ENCODE measurements around the gene TRPM4.

Gene TRPM4

DNA sequence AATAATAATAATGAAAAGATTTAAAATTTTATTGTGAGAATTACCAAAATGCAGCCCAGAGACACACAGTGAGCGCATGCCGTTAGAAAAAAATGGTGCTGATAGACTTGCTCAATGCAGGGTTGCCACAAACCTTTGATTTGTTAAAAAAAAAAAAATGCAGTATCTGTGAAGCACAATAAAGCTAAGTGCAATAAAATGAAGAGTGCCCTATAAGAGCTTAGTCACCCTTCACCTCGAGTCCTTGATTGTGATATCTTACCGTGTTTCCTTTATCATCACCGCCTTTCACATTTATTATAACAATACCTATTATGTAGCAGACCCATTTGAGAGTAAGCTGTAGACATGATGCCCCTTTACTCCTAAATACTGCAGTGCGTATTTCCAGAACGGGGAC is 84.2 kb downstream of the TRPM4 start:
- DNase-seq, result no peak

DNA sequence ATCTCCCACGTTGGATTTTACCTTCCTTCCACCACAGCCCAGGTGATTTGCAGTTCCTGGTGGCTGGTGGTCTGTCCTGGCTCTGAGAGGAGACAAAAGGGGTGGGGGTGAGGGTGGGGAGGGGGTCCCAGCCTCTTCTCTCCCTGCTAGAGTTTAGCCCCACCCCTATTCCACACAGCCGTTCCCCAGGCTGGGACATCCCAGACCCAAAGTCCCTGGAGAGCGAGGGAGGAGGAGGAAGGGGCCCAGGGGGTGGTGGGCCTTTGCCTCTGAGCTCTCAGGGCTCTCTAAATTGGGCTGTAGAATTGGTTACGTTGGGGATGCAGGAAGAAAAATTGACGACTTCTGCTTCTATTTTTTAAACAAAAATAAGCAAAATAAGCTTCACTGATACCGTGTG is 85.5 kb downstream of the TRPM4 start:
- no peak for DNase-seq

DNA sequence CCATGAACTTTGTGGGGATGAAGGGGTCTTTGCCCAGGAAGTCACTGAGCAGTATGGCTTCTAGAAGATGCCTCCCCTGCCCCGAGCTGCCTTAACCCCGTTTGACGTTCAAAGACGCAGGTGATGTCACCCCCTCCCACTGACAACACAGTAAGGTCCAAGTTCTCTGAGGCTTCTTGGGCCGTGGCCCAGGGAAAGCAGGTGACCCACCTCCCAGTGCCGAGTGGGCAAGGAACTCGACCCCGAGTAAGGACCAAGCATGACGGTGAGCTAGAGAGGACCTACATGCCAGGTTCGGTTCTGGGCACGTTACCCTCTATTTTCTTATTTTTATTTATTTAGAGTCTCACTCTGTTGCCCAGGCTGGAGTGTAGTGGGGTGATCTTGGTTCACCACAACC is 86.1 kb downstream of the TRPM4 start:
- no peak for DNase-seq

DNA sequence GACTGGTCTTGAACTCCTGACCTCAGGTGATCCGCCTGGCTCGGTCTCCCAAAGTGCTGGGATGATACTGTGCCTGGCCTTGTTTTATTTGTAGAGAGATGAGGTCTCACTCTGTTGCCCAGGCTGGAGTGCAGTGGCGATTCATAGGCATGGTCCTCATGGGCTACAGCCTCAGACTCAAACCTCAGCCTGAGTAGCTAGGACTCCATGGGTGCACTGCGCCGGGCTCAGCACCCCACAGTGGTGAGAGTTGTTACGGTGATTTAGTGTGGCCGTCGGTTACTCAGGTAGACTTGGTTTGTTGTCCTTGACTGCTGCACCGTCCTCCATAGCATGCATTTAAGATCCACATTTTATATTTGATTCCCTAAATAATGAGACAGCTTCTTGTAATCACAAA is 86.7 kb downstream of the TRPM4 start:
- no peak for DNase-seq

GRCh38 chr19:49247676-49248075 is 90.1 kb downstream of the TRPM4 start:
- DNase-seq, result no peak

- DNase-seq, result no peak
These were observed 92.3 kb downstream of the TRPM4 start for GRCh38 chr19:49249933-49250332.

GRCh38 chr19:49255674-49256073 is 98.1 kb downstream of the TRPM4 start:
- no peak for DNase-seq

- DNase-seq, result no peak
These were observed 99.1 kb downstream of the TRPM4 start for GRCh38 chr19:49256691-49257090.
